Measurements from ENCODE around the gene ISCA1.

The ISCA1 gene

GRCh38 chr9:86282077-86282978, at the start of gene ISCA1:
TSS of gene ISCA1 (minus strand) at chr9:86282538. CDS start at chr9:86282458, 80 bp downstream.
- H4K20me1 ChIP-seq (ENCODE audit: insufficient read depth), result no peaks in the 10 kb centered on the region
- H3K27me3 ChIP-seq (ENCODE audit: insufficient read depth, low read depth), result no peaks in the 10 kb centered on the region
- no peaks in the 10 kb centered on the region for H3K36me3 ChIP-seq (ENCODE audit: insufficient read depth)
- peaks cover 42% of the 10 kb centered on the region for H3K79me2 ChIP-seq (ENCODE audit: insufficient read depth, low read depth)
- H3K4me2 ChIP-seq, result peak within 1 kb of the TSS; percentile 65
- peaks cover 53% of the 10 kb centered on the region for H3K4me1 ChIP-seq (ENCODE audit: low read depth, poor library complexity, severe bottlenecking)
- TF ChIP-seq CTCF (conservative IDR thresholded peaks at IDR 0.05; ENCODE audit: low read depth, low read length), result no peak
- peak within 1 kb of the TSS; percentile 90 for H3K9ac ChIP-seq
- peak within 1 kb of the TSS; percentile 67 for H2AFZ ChIP-seq (ENCODE audit: low read depth)
- H3K4me3 ChIP-seq (IDR thresholded peaks at IDR 0.05; ENCODE audit: insufficient read depth, low read depth, low read length), result peak within 1 kb of the TSS; percentile 11
- peak within 1 kb of the TSS; percentile 92 for H3K27ac ChIP-seq

GRCh38 chr9:86330186-86330585, 47.8 kb upstream of the ISCA1 start:
- H3K27ac ChIP-seq, result no peak overlapping the region
- no peak overlapping the region for H2AFZ ChIP-seq (ENCODE audit: low read depth)
- no peak for TF ChIP-seq CTCF (conservative IDR thresholded peaks at IDR 0.05; ENCODE audit: low read depth, low read length)
- no peak overlapping the region for H3K4me3 ChIP-seq (IDR thresholded peaks at IDR 0.05; ENCODE audit: insufficient read depth, low read depth, low read length)
- no peaks in the 10 kb centered on the region for H3K27me3 ChIP-seq (ENCODE audit: insufficient read depth, low read depth)
- no peak overlapping the region for H3K4me2 ChIP-seq
- no peak overlapping the region for H3K9ac ChIP-seq
- no peaks in the 10 kb centered on the region for H3K79me2 ChIP-seq (ENCODE audit: insufficient read depth, low read depth)
- H3K4me1 ChIP-seq (ENCODE audit: low read depth, poor library complexity, severe bottlenecking), result peaks cover 2% of the 10 kb centered on the region
- no peaks in the 10 kb centered on the region for H4K20me1 ChIP-seq (ENCODE audit: insufficient read depth)
- peaks cover 5% of the 10 kb centered on the region; the same call in 1 of the 2 replicates for H3K36me3 ChIP-seq (ENCODE audit: insufficient read depth)

- TF ChIP-seq CTCF (conservative IDR thresholded peaks at IDR 0.05; ENCODE audit: low read depth, low read length), result no peak
- Histone ChIP-seq H3K4me3 (IDR thresholded peaks at IDR 0.05; ENCODE audit: insufficient read depth, low read depth, low read length) (no peak overlapping the region), H3K36me3 (ENCODE audit: insufficient read depth) (peaks cover 6% of the 10 kb centered on the region; the same call in 1 of the 2 replicates), H3K27ac (no peak overlapping the region), H2AFZ (ENCODE audit: low read depth) (no peak overlapping the region), H3K27me3 (ENCODE audit: insufficient read depth, low read depth) (no peaks in the 10 kb centered on the region), H4K20me1 (ENCODE audit: insufficient read depth) (no peaks in the 10 kb centered on the region), H3K4me2 (no peak overlapping the region), H3K9ac (no peak overlapping the region), H3K4me1 (ENCODE audit: low read depth, poor library complexity, severe bottlenecking) (peaks cover 7% of the 10 kb centered on the region), H3K79me2 (ENCODE audit: insufficient read depth, low read depth) (no peaks in the 10 kb centered on the region)
These were observed 47.3 kb upstream of the ISCA1 start for GRCh38 chr9:86329649-86330048.

- Histone ChIP-seq H3K36me3 (ENCODE audit: insufficient read depth) (peaks cover 6% of the 10 kb centered on the region; the same call in 1 of the 2 replicates), H3K27me3 (ENCODE audit: insufficient read depth, low read depth) (no peaks in the 10 kb centered on the region), H3K4me2 (no peak overlapping the region), H2AFZ (ENCODE audit: low read depth) (no peak overlapping the region), H3K27ac (no peak overlapping the region), H4K20me1 (ENCODE audit: insufficient read depth) (no peaks in the 10 kb centered on the region), H3K9ac (no peak overlapping the region), H3K79me2 (ENCODE audit: insufficient read depth, low read depth) (no peaks in the 10 kb centered on the region), H3K4me1 (ENCODE audit: low read depth, poor library complexity, severe bottlenecking) (peaks cover 16% of the 10 kb centered on the region), H3K4me3 (IDR thresholded peaks at IDR 0.05; ENCODE audit: insufficient read depth, low read depth, low read length) (no peak overlapping the region)
- no peak for TF ChIP-seq CTCF (conservative IDR thresholded peaks at IDR 0.05; ENCODE audit: low read depth, low read length)
These were observed 45.8 kb upstream of the ISCA1 start for GRCh38 chr9:86328156-86328555.

Measured in KMS-11 (cell line).